DOHH2 (cell line): ENCODE data around the gene PDZD4.

Source experiments
- H3F3A ChIP-seq: fragments of 200-600 bp; sonication (generic), shearing (Covaris generic); 2 replicates; pipeline ENCODE4 v1.6.0; 2016; ENCODE audit warnings: antibody characterized with exemption, mild to moderate bottlenecking; ENCODE audit not compliant: control insufficient read depth, insufficient read depth
- H3K27ac ChIP-seq: fragments of 200-600 bp; sonication (generic); 2 replicates; pipeline ENCODE4 v1.5.1; 2014; ENCODE audit warnings: low read depth, mild to moderate bottlenecking, low read length, moderate library complexity
- H3K27me3 ChIP-seq: fragments of 200-600 bp; sonication (generic); 2 replicates; pipeline ENCODE4 v1.6.1; 2014; ENCODE audit warnings: mild to moderate bottlenecking, low read length, mixed read lengths; ENCODE audit not compliant: control insufficient read depth
- H3K36me3 ChIP-seq: fragments of 200-600 bp; sonication (generic); 2 replicates; pipeline ENCODE4 v1.6.1; 2014; ENCODE audit warnings: mild to moderate bottlenecking, low read length, moderate library complexity, mixed read lengths; ENCODE audit not compliant: control insufficient read depth
- H3K4me1 ChIP-seq: fragments of 200-600 bp; sonication (generic); 2 replicates; pipeline ENCODE4 v1.6.1; 2014; ENCODE audit warnings: mild to moderate bottlenecking, low read length, mixed read lengths; ENCODE audit not compliant: control insufficient read depth
- H3K4me2 ChIP-seq: fragments of 200-600 bp; sonication (generic); 2 replicates; pipeline ENCODE4 v1.6.0; 2014; ENCODE audit warnings: mild to moderate bottlenecking, low read length, moderate library complexity
- H3K4me3 ChIP-seq: fragments of 200-600 bp; sonication (generic); 2 replicates; pipeline ENCODE4 v1.5.1; 2014; ENCODE audit warnings: mild to moderate bottlenecking, low read length, mixed read lengths
- H3K79me2 ChIP-seq: fragments of 200-600 bp; sonication (generic); 2 replicates; pipeline ENCODE4 v1.6.1; 2014; ENCODE audit warnings: mild to moderate bottlenecking, low read length, mixed read lengths; ENCODE audit not compliant: control insufficient read depth
- H3K9me2 ChIP-seq: fragments of 200-600 bp; sonication (generic); replicated peaks from 2 replicates; pipeline ENCODE4 v1.6.1; 2014; ENCODE audit warnings: mild to moderate bottlenecking, low read length, mixed read lengths; ENCODE audit not compliant: control insufficient read depth
- H3K9me3 ChIP-seq: fragments of 200-600 bp; sonication (generic); 2 replicates; pipeline ENCODE4 v1.6.1; 2014; ENCODE audit warnings: antibody characterized with exemption, low read length, mixed read lengths; ENCODE audit not compliant: control insufficient read depth, insufficient read depth
- H4K20me1 ChIP-seq: fragments of 200-600 bp; sonication (generic); 2 replicates; pipeline ENCODE4 v1.6.0; 2014; ENCODE audit warnings: low read depth, mild to moderate bottlenecking, antibody characterized with exemption, low read length, moderate library complexity; ENCODE audit not compliant: control insufficient read depth, insufficient read depth
- EZH2phosphoT487 ChIP-seq: fragments of 200-600 bp; sonication (generic); IDR thresholded peaks from 2 replicates; pipeline ENCODE4 v1.6.1; 2017; ENCODE audit warnings: borderline replicate concordance, mild to moderate bottlenecking, antibody characterized with exemption, low read length, moderate library complexity, mixed read lengths
- TF ChIP-seq, protein P1 (sequence below): fragments of 200-600 bp; sonication (generic); IDR thresholded peaks from one replicate; pipeline ENCODE4 v1.5.1; 2014; ENCODE audit warnings: antibody characterized with exemption, mild to moderate bottlenecking, low read depth, low read length; ENCODE audit not compliant: poor library complexity, severe bottlenecking

Gene PDZD4

DNA sequence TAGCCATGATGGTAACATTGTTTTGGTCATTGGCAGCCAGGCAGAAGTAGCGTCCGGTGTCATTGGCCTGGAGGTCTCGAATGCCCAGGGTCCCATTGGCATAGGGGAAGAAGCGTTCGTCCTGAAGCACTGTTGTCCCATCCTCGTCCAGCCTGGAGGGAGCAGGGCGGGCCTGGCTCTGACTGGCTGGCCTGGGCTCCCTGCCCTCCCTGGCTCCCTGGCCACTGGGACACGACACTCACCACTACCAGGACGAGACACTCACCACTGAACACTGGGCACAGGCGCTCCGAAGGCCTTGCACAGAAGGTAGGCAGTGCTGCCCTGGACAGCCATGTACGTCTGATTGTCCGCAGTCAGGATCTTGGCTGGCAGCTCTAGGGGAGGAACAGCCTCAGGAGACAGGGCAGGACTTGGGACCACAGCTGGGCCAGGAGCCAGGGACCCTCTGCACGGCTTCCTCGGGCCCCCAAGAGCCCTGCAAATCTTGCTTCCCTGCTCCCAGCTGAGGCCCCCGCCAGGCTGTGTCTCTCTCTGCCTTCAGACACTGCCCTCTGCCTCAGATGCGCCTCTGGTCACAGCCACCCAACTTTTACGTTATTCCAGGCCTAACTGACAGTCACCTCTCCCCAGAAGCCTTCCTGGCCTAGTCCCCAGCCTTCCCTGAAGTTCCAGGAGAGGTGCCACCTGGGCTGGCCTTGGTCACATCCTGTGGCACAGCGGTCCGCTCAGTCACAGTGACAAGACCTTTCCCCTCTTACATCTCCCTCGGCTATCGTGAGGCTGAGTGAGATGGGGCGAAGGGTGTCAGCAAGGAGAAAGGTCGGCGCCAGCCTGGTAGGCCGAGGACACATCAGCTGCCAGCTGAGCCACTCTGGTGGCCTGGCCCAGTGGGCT is 38.5 kb upstream of the PDZD4 start:
- Histone ChIP-seq H3F3A (no peaks in the 10 kb centered on the region), H4K20me1 (no peaks in the 10 kb centered on the region), H3K4me1 (no peaks in the 10 kb centered on the region), H3K27me3 (no peaks in the 10 kb centered on the region), H3K4me3 (no peak overlapping the region), H3K4me2 (no peak overlapping the region), H3K9me2 (no peaks in the 10 kb centered on the region), H3K36me3 (no peaks in the 10 kb centered on the region), H3K79me2 (no peaks in the 10 kb centered on the region), H3K9me3 (no peaks in the 10 kb centered on the region), H3K27ac (no peak overlapping the region)
- no peak for TF ChIP-seq EZH2phosphoT487
- TF ChIP-seq, protein P1, sequence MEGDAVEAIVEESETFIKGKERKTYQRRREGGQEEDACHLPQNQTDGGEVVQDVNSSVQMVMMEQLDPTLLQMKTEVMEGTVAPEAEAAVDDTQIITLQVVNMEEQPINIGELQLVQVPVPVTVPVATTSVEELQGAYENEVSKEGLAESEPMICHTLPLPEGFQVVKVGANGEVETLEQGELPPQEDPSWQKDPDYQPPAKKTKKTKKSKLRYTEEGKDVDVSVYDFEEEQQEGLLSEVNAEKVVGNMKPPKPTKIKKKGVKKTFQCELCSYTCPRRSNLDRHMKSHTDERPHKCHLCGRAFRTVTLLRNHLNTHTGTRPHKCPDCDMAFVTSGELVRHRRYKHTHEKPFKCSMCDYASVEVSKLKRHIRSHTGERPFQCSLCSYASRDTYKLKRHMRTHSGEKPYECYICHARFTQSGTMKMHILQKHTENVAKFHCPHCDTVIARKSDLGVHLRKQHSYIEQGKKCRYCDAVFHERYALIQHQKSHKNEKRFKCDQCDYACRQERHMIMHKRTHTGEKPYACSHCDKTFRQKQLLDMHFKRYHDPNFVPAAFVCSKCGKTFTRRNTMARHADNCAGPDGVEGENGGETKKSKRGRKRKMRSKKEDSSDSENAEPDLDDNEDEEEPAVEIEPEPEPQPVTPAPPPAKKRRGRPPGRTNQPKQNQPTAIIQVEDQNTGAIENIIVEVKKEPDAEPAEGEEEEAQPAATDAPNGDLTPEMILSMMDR, result no peak

DNA sequence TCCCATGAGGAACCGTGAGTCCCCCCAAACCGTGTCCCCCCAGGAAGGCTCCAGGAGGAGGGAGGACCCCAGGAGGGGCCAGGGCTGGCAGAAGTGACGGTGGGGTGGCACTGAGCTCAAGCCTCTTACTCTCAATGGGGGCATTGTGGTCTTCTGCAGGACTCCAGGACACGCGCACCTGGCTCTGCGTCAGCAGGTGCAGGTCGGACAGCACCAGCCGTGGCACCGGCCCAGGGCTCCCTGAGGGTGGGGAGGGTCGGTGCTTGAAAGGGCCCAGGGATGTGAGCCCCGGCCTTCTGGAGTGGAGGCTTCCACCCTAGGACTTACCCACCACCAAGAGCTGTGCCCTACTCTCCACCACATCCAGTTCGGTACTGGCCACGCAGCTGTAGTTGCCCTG is 37.3 kb upstream of the PDZD4 start:
- Histone ChIP-seq H3K79me2 (no peaks in the 10 kb centered on the region), H3F3A (no peaks in the 10 kb centered on the region), H3K27ac (no peak overlapping the region), H3K4me1 (no peaks in the 10 kb centered on the region), H3K9me3 (no peaks in the 10 kb centered on the region), H4K20me1 (no peaks in the 10 kb centered on the region), H3K4me2 (no peak overlapping the region), H3K36me3 (no peaks in the 10 kb centered on the region), H3K9me2 (no peaks in the 10 kb centered on the region), H3K27me3 (no peaks in the 10 kb centered on the region), H3K4me3 (no peak overlapping the region)
- TF ChIP-seq, protein P1, result no peak
- no peak for TF ChIP-seq EZH2phosphoT487

DNA sequence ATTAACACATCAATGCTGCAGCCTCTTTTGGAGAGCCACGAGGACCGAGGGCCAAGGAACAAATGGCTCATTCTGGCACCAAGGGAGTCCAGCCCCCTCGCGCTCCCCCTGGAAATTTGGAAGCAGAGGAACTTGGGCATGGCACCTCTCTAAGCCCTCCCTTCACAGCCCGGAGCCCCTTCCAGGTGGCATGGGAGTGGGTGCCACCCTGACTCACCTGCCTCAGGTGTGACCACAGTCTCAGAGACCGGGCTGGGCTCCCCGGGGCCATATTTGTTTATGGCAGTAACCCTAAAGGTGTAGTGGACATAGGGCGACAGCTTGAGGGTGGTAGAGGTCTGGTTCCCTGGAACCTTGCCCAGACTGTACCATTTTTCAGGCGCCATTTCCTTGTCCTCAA is 36.8 kb upstream of the PDZD4 start:
- TF ChIP-seq, protein P1, result no peak
- TF ChIP-seq EZH2phosphoT487, result no peak
- Histone ChIP-seq H3K79me2 (no peaks in the 10 kb centered on the region), H3K4me1 (no peaks in the 10 kb centered on the region), H3K4me2 (no peak overlapping the region), H3F3A (no peaks in the 10 kb centered on the region), H4K20me1 (no peaks in the 10 kb centered on the region), H3K36me3 (no peaks in the 10 kb centered on the region), H3K27me3 (no peaks in the 10 kb centered on the region), H3K27ac (no peak overlapping the region), H3K4me3 (no peak overlapping the region), H3K9me2 (no peaks in the 10 kb centered on the region), H3K9me3 (no peaks in the 10 kb centered on the region)
